ENCODE measurements around the gene SART1.

DNA sequence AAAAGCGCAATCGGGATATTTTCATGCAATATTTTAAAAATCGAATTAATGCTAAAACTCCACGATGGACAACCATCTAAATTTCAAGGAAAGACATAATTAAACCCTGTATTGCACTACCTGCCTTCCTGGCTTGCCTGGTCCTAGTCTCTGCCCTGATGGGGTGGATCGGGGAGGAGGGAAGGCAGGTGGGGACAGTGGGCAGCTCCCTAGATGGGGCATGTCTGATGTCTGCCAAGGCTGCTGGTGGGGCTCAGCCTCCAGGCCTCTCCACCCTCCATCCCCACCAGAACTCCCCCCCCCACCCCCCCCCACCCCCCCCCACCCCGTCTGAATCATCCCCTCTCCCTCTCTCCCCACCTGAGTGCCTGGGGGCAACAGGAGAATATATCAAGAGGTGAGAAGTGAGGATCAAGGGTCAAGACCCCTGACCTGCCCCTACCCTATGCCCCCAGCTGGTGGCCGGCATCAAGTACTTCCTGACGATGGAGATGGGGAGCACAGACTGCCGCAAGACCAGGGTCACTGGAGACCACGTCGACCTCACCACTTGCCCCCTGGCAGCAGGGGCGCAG is 50.9 kb downstream of the SART1 start:
- no peak for TF ChIP-seq CTCF (IDR thresholded peaks at IDR 0.05)
- no peak for TF ChIP-seq POLR2A (IDR thresholded peaks at IDR 0.05)

Measured in breast epithelium (tissue), 3 donors.